ENCODE results near the gene DBNL.

The DBNL gene

GRCh38 chr7:44106311-44107065, 62.0 kb downstream of the DBNL start:
- no peak overlapping the region for H3K27ac ChIP-seq
- DNase-seq (ENCODE audit: low read depth, low spot score) = no peak

- no peak for DNase-seq (ENCODE audit: low read depth, low spot score)
- H3K27ac ChIP-seq = no peak overlapping the region
These were observed 62.8 kb downstream of the DBNL start for GRCh38 chr7:44107116-44107960.

- no peak for DNase-seq (ENCODE audit: low read depth, low spot score)
- no peak overlapping the region for H3K27ac ChIP-seq
These were observed 63.7 kb downstream of the DBNL start for GRCh38 chr7:44107961-44108767.

- no peak for DNase-seq (ENCODE audit: low read depth, low spot score)
- no peak overlapping the region for H3K27ac ChIP-seq
These were observed 64.6 kb downstream of the DBNL start for GRCh38 chr7:44108768-44109750.

GRCh38 chr7:44109991-44110390, 65.5 kb downstream of the DBNL start:
- H3K27ac ChIP-seq = no peak overlapping the region
- DNase-seq (ENCODE audit: low read depth, low spot score) = no peak

GRCh38 chr7:44110719-44111635, 66.5 kb downstream of the DBNL start:
- H3K27ac ChIP-seq = no peak overlapping the region
- no peak for DNase-seq (ENCODE audit: low read depth, low spot score)
